Osteocyte (in vitro differentiated cells): Measurements from ENCODE around the gene SHFL. TPM values are rescaled to one million over a fixed set of nuclear protein-coding genes. Genes with fewer than 3 reads are reported as not detected.

Experiments
- DNase-seq: peaks from one replicate; pipeline ENCODE4 v3.0.0; 2021; ENCODE audit warnings: mixed read lengths; ENCODE audit not compliant: unreplicated experiment; ENCODE audit errors: extremely low spot score
- H3K27ac Mint-ChIP-seq: one replicate; pipeline ENCODE4 v1.8.0; 2021; ENCODE audit warnings: mild to moderate bottlenecking, mixed read lengths; ENCODE audit not compliant: unreplicated experiment
- H3K27me3 Mint-ChIP-seq: one replicate; pipeline ENCODE4 v1.8.0; 2021; ENCODE audit warnings: mixed read lengths; ENCODE audit not compliant: unreplicated experiment
- H3K36me3 Mint-ChIP-seq: one replicate; pipeline ENCODE4 v1.8.0; 2021; ENCODE audit warnings: mixed read lengths; ENCODE audit not compliant: unreplicated experiment
- H3K4me1 Mint-ChIP-seq: one replicate; pipeline ENCODE4 v1.8.0; 2021; ENCODE audit warnings: mixed read lengths; ENCODE audit not compliant: unreplicated experiment
- H3K4me3 Mint-ChIP-seq: one replicate; pipeline ENCODE4 v1.8.0; 2021; ENCODE audit warnings: mild to moderate bottlenecking, moderate library complexity, mixed read lengths; ENCODE audit not compliant: unreplicated experiment
- H3K9me3 Mint-ChIP-seq: one replicate; pipeline ENCODE4 v1.8.0; 2021; ENCODE audit warnings: mixed read lengths; ENCODE audit not compliant: unreplicated experiment
- CTCF ChIP-seq: fragments of 200-600 bp; sonication (generic); IDR thresholded peaks from 2 replicates; pipeline ENCODE4 v1.5.0; 2021; ENCODE audit warnings: antibody characterized with exemption, mild to moderate bottlenecking, moderate library complexity
- total RNA-seq: library from RNA; stranded (reverse); gene quantifications from 2 replicates; pipeline ENCODE4 v1.2.1, GENCODE V29; 2021

The SHFL gene
- total RNA-seq, 1 donor from 2014 or later, result 38.7 TPM

GRCh38 chr19:10112895-10113591 is 26.9 kb downstream of the SHFL start:
- Mint-ChIP-seq H3K36me3 (peaks cover 20% of the 10 kb centered on the region), H3K4me3 (no peak overlapping the region), H3K4me1 (peaks cover 10% of the 10 kb centered on the region), H3K9me3 (no peaks in the 10 kb centered on the region), H3K27me3 (no peaks in the 10 kb centered on the region), H3K27ac (peak overlapping the region; percentile 23)
- peak; percentile 64 for TF ChIP-seq CTCF
- DNase-seq, result no peak

- Mint-ChIP-seq H3K4me1 (peaks cover 10% of the 10 kb centered on the region), H3K36me3 (peaks cover 20% of the 10 kb centered on the region), H3K4me3 (no peak overlapping the region), H3K9me3 (no peaks in the 10 kb centered on the region), H3K27ac (no peak overlapping the region), H3K27me3 (no peaks in the 10 kb centered on the region)
- no peak for DNase-seq
- no peak for TF ChIP-seq CTCF
Observed at GRCh38 chr19:10113592-10113963, 27.5 kb downstream of the SHFL start.

GRCh38 chr19:10113964-10114650 is 28.0 kb downstream of the SHFL start:
- Mint-ChIP-seq H3K36me3 (peaks cover 20% of the 10 kb centered on the region), H3K27me3 (no peaks in the 10 kb centered on the region), H3K27ac (no peak overlapping the region), H3K9me3 (no peaks in the 10 kb centered on the region), H3K4me3 (no peak overlapping the region), H3K4me1 (peaks cover 14% of the 10 kb centered on the region)
- no peak for TF ChIP-seq CTCF
- DNase-seq, result no peak

GRCh38 chr19:10114651-10115391 is 28.7 kb downstream of the SHFL start:
- no peak for TF ChIP-seq CTCF
- Mint-ChIP-seq H3K27me3 (no peaks in the 10 kb centered on the region), H3K9me3 (no peaks in the 10 kb centered on the region), H3K36me3 (peaks cover 15% of the 10 kb centered on the region), H3K27ac (no peak overlapping the region), H3K4me3 (no peak overlapping the region), H3K4me1 (peaks cover 19% of the 10 kb centered on the region)
- no peak for DNase-seq
